ENCODE data around the gene EMC10. TPM values are rescaled to one million over a fixed set of nuclear protein-coding genes. Genes with fewer than 3 reads are reported as not detected.

Gene EMC10
- total RNA-seq, 4 donors from 2014 or later, result 139 to 250 (median 214) TPM

- intact Hi-C loops (cut with DNase I), result loop anchor here (10.0 kb wide), 1 partner anchor 252 kb away; no protein-coding TSS in a partner anchor
- WGBS, 2 donors, result 86 to 88% methylated on average over 4 of the region's 4 CpGs
- Histone ChIP-seq H3K9me3 (no peaks in the 10 kb centered on the region), H3K4me1 (no peaks in the 10 kb centered on the region), H3K4me3 (replicated peaks in 1 of 3) (no peak overlapping the region), H3K27ac (no peak overlapping the region), H3K36me3 (no peaks in the 10 kb centered on the region), H3K27me3 (no peaks in the 10 kb centered on the region)
- DNase-seq, result no peak
- no peak for TF ChIP-seq CTCF (IDR thresholded peaks at IDR 0.05)
- no peak for TF ChIP-seq POLR2A (IDR thresholded peaks at IDR 0.05)
Measured at GRCh38 chr19:50532952-50533351, 56.6 kb downstream of the EMC10 start.

GRCh38 chr19:50534478-50534877, 58.2 kb downstream of the EMC10 start:
- DNase-seq, result no peak
- Histone ChIP-seq H3K9me3 (no peaks in the 10 kb centered on the region), H3K4me3 (replicated peaks in 1 of 3) (no peak overlapping the region), H3K36me3 (no peaks in the 10 kb centered on the region), H3K27me3 (no peaks in the 10 kb centered on the region), H3K4me1 (no peaks in the 10 kb centered on the region), H3K27ac (no peak overlapping the region)
- 92% methylated on average over 3 of the region's 3 CpGs for WGBS, 2 donors
- TF ChIP-seq POLR2A (IDR thresholded peaks at IDR 0.05), result no peak
- TF ChIP-seq CTCF (IDR thresholded peaks at IDR 0.05), result no peak
- intact Hi-C loops (cut with DNase I), result loop anchor here (10.0 kb wide), 1 partner anchor 250 kb away; no protein-coding TSS in a partner anchor

GRCh38 chr19:50535672-50536187, 59.4 kb downstream of the EMC10 start:
- intact Hi-C loops (cut with DNase I), result loop anchor here (10.0 kb wide), 1 partner anchor 249 kb away; no protein-coding TSS in a partner anchor
- Histone ChIP-seq H3K9me3 (no peaks in the 10 kb centered on the region), H3K36me3 (no peaks in the 10 kb centered on the region), H3K27ac (no peak overlapping the region), H3K4me1 (no peaks in the 10 kb centered on the region), H3K4me3 (replicated peaks in 1 of 3) (no peak overlapping the region), H3K27me3 (no peaks in the 10 kb centered on the region)
- TF ChIP-seq CTCF (IDR thresholded peaks at IDR 0.05), result no peak
- no peak for TF ChIP-seq POLR2A (IDR thresholded peaks at IDR 0.05)
- WGBS, 2 donors, result 72 to 73% methylated on average over 11 of the region's 11 CpGs
- DNase-seq, result no peak

GRCh38 chr19:50536662-50537305, 60.5 kb downstream of the EMC10 start:
- no peak for TF ChIP-seq POLR2A (IDR thresholded peaks at IDR 0.05)
- H3K9me3 ChIP-seq, result no peaks in the 10 kb centered on the region
- no peak overlapping the region for H3K4me3 ChIP-seq (replicated peaks in 1 of 3)
- H3K27ac ChIP-seq, result no peak overlapping the region
- no peaks in the 10 kb centered on the region for H3K36me3 ChIP-seq
- intact Hi-C loops (cut with DNase I), result loop anchor here (10.0 kb wide), 1 partner anchor 248 kb away; no protein-coding TSS in a partner anchor
- no peak for DNase-seq
- H3K27me3 ChIP-seq, result no peaks in the 10 kb centered on the region
- WGBS, 2 donors, result 88 to 91% methylated on average over 12 to 16 of the region's 16 CpGs
- H3K4me1 ChIP-seq, result no peaks in the 10 kb centered on the region

- WGBS, 2 donors, result 77% methylated on average over 18 of the region's 18 CpGs
- H3K9me3 ChIP-seq, result no peaks in the 10 kb centered on the region
- intact Hi-C loops (cut with DNase I), result loop anchor here (10.0 kb wide), 1 partner anchor 248 kb away; no protein-coding TSS in a partner anchor
- no peaks in the 10 kb centered on the region for H3K36me3 ChIP-seq
- H3K4me3 ChIP-seq (replicated peaks in 1 of 3), result no peak overlapping the region
- no peak for DNase-seq
- no peak overlapping the region for H3K27ac ChIP-seq
- TF ChIP-seq POLR2A (IDR thresholded peaks at IDR 0.05) (no peak), CTCF (IDR thresholded peaks at IDR 0.05) (no peak)
- no peaks in the 10 kb centered on the region for H3K27me3 ChIP-seq
- H3K4me1 ChIP-seq, result no peaks in the 10 kb centered on the region
Measured at GRCh38 chr19:50537306-50537685, 61.0 kb downstream of the EMC10 start.

All from thyroid gland (tissue), 4 donors.